Activated naive CD4-positive, alpha-beta T cell treated with anti-CD3 and anti-CD28 coated beads, Interleukin-2, amount 10 ng/mL, durations not matched to agents 7 days and 5 days (primary cell): Measurements from ENCODE around the gene CYREN.
"Not testable (repeated sequence)": the region's sequence is repeated elsewhere in the genome, so short reads cannot be mapped to it uniquely, and the experiment has no call there.

Experiments
- CTCF ChIA-PET: fragments of 350-600 bp; sonication (Branson Sonifier 250); formaldehyde crosslinking; loops from one replicate; lab custom pipeline; 2021; ENCODE audit warnings: antibody characterized with exemption; lab: Charles Lee
- DNase-seq: peaks from one replicate; pipeline ENCODE4 v3.0.0-alpha.2; 2020
- H3K27ac Mint-ChIP-seq: one replicate; pipeline ENCODE4 v1.8.0; 2021; ENCODE audit warnings: mild to moderate bottlenecking, moderate library complexity, mixed read lengths
- H3K27me3 Mint-ChIP-seq: one replicate; pipeline ENCODE4 v1.8.0; 2021; ENCODE audit warnings: mild to moderate bottlenecking, mixed read lengths
- H3K36me3 Mint-ChIP-seq: one replicate; pipeline ENCODE4 v1.8.0; 2021; ENCODE audit warnings: mixed read lengths
- H3K4me1 Mint-ChIP-seq: one replicate; pipeline ENCODE4 v1.8.0; 2021; ENCODE audit warnings: mixed read lengths
- H3K4me3 Mint-ChIP-seq: one replicate; pipeline ENCODE4 v1.8.0; 2021; ENCODE audit warnings: mild to moderate bottlenecking, moderate library complexity, mixed read lengths
- H3K9me3 Mint-ChIP-seq: one replicate; pipeline ENCODE4 v1.8.0; 2021; ENCODE audit warnings: mixed read lengths

The CYREN gene

DNA sequence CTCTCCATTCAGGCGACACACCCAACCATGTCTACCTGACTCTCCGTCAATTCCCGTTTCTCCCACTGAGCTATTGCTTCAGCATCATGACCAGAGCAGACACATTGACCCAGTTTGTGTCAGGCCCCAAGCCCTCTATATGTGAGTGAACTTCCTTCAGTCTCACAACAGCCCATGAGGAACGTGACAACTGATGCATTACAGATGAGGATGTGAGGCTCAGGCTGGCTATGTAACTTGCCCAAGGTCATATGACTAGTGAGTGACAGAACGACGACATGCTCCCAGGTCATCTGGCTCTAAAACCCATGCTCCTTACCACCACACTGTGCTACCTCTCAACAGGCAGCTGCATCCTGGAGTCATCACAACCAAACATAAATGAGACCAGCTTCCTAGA lies 19.0 kb downstream of the CYREN start:
- peaks cover 59% of the 10 kb centered on the region for H3K36me3 Mint-ChIP-seq

GRCh38 chr7:135151132-135151531 lies 19.4 kb downstream of the CYREN start:
- DNase-seq = no peak
- H3K9me3 Mint-ChIP-seq = peaks cover 31% of the 10 kb centered on the region
- H3K27ac Mint-ChIP-seq = peak overlapping the region; percentile 46
- peak overlapping the region; percentile 32 for H3K4me3 Mint-ChIP-seq
- H3K36me3 Mint-ChIP-seq = peaks cover 55% of the 10 kb centered on the region
- peaks cover 61% of the 10 kb centered on the region for H3K4me1 Mint-ChIP-seq
- CTCF ChIA-PET = interaction anchor here (5.8 kb wide), 1 partner anchor 18 kb away, joined by 59 read pairs; the partner anchor contains the start of gene CYREN
- H3K27me3 Mint-ChIP-seq = no peaks in the 10 kb centered on the region

More for the DNA sequence above, 19.0 kb downstream of the CYREN start:
- Mint-ChIP-seq H3K9me3 (peaks cover 34% of the 10 kb centered on the region), H3K4me1 (peaks cover 57% of the 10 kb centered on the region), H3K27ac (peak overlapping the region; percentile 58), H3K27me3 (no peaks in the 10 kb centered on the region), H3K4me3 (peak overlapping the region; percentile 32)
- no peak for DNase-seq
- CTCF ChIA-PET = interaction anchor here (5.8 kb wide), 1 partner anchor 18 kb away, joined by 59 read pairs; the partner anchor contains the start of gene CYREN

- Mint-ChIP-seq H3K4me1 (peaks cover 67% of the 10 kb centered on the region), H3K9me3 (peaks cover 23% of the 10 kb centered on the region), H3K36me3 (peaks cover 47% of the 10 kb centered on the region), H3K27me3 (no peaks in the 10 kb centered on the region), H3K4me3 (peak overlapping the region; percentile 80), H3K27ac (peak overlapping the region; percentile 64)
- DNase-seq = no peak
- CTCF ChIA-PET = interaction anchor here (1.1 to 5.8 kb wide), 2 partner anchors 10 to 19 kb away, joined by 4 to 59 read pairs; partner anchors contain the start of gene CYREN
Observed at GRCh38 chr7:135150072-135150782, 20.3 kb downstream of the CYREN start.

- CTCF ChIA-PET = interaction anchor here (0.7 to 5.8 kb wide), 10 partner anchors 10 to 715 kb away, joined by 3 to 59 read pairs (median 4); partner anchors contain the start of genes AGBL3 and CYREN
- Mint-ChIP-seq H3K27me3 (no peaks in the 10 kb centered on the region), H3K4me3 (peak within 1 kb of the TSS; percentile 80), H3K27ac (peak within 1 kb of the TSS; percentile 96), H3K36me3 (peaks cover 31% of the 10 kb centered on the region), H3K9me3 (peaks cover 4% of the 10 kb centered on the region), H3K4me1 (peaks cover 60% of the 10 kb centered on the region)
- peak; percentile 77 for DNase-seq
Observed at GRCh38 chr7:135147899-135148721, 22.4 kb downstream of the CYREN start, which contains the start of gene TMEM140. TMEM140 (plus strand) TSS chr7:135148072; CDS start chr7:135164442, 16,370 bp downstream.

GRCh38 chr7:135147341-135147898 lies 23.1 kb downstream of the CYREN start:
- peaks cover 24% of the 10 kb centered on the region for H3K36me3 Mint-ChIP-seq
- peaks cover 55% of the 10 kb centered on the region for H3K4me1 Mint-ChIP-seq
- H3K9me3 Mint-ChIP-seq = no peaks in the 10 kb centered on the region
- no peaks in the 10 kb centered on the region for H3K27me3 Mint-ChIP-seq
- DNase-seq = peak; percentile 33
- CTCF ChIA-PET = interaction anchor here (0.7 to 5.8 kb wide), 10 partner anchors 11 to 715 kb away, joined by 3 to 59 read pairs (median 4); partner anchors contain the start of genes AGBL3 and CYREN
- H3K4me3 Mint-ChIP-seq = peak overlapping the region; percentile 80
- H3K27ac Mint-ChIP-seq = peak overlapping the region; percentile 96

DNA sequence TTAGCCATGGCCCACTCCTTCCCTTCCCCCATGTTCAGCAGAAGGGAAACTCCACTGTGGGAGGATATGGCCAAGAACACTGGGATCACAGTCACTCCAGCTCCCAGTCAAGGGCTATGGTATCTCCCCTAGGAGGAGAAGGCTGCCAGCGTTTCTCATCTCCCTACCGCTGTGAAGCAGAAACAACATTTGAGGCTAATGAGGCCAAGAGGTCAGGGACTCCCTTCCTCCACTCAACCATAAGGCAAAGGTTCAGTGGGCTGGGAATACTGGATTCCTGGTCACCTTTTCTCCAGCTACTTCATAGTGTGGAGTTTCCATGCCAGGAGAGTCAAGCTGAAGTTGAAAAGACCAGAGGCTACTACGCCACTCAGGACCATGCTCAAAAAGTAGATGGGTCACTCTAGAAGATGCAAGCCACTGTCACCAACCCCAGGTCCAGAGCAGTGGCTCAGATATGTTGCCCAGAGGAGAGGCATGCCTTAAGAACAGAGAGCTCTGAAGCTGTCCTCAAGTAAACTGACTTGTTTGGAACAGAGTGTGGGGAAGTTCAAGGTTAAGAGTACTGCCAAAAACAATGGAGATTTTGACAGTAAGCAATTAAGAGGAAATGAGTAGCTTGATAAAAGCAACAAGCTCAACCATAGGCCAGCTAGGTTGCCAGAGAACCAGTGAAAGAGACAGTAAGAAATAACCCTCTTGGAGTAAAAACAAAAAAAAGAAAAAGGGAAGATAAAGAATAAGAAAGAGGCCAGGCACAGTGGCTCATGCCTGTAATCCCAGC lies 26.4 kb downstream of the CYREN start:
- no peak overlapping the region for H3K27ac Mint-ChIP-seq
- DNase-seq = no peak

DNA sequence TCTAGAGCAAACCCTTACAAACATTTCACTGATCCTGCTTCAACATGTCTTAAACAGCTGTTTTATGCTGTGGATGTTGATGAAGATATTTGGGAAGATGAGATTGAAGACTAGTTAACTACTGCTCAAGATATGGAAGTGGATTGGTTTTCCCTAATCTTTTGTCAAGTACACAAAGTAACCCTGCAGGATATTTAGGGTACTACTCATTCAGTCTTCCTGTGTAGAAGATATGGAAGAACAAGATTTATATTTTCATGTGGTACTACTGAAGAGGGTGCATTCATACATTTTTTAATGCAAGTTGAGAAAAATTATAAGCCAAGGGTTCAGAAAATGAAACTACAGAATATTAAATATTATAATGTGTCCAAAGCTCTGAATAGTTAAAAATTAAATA lies 40.9 kb downstream of the CYREN start:
- Mint-ChIP-seq H3K4me3 (no peak overlapping the region), H3K36me3 (peaks cover 2% of the 10 kb centered on the region), H3K4me1 (no peaks in the 10 kb centered on the region), H3K27ac (no peak overlapping the region), H3K9me3 (no peaks in the 10 kb centered on the region), H3K27me3 (no peaks in the 10 kb centered on the region)
- CTCF ChIA-PET = no interaction called here
- no peak for DNase-seq

More for the DNA sequence above, 26.4 kb downstream of the CYREN start:
- H3K4me1 Mint-ChIP-seq = peaks cover 26% of the 10 kb centered on the region
- no peaks in the 10 kb centered on the region for H3K27me3 Mint-ChIP-seq
- no peak overlapping the region for H3K4me3 Mint-ChIP-seq
- H3K36me3 Mint-ChIP-seq = peaks cover 3% of the 10 kb centered on the region
- H3K9me3 Mint-ChIP-seq = no peaks in the 10 kb centered on the region
- CTCF ChIA-PET = interaction anchor here (1.8 kb wide), 1 partner anchor 158 kb away, joined by 5 read pairs; the partner anchor contains the start of gene AGBL3

GRCh38 chr7:135128931-135129330 lies 41.6 kb downstream of the CYREN start:
- no peaks in the 10 kb centered on the region for H3K9me3 Mint-ChIP-seq
- peaks cover 2% of the 10 kb centered on the region for H3K36me3 Mint-ChIP-seq
- DNase-seq = no peak
- H3K4me1 Mint-ChIP-seq = no peaks in the 10 kb centered on the region
- no peak overlapping the region for H3K27ac Mint-ChIP-seq
- H3K27me3 Mint-ChIP-seq = no peaks in the 10 kb centered on the region
- CTCF ChIA-PET = no interaction called here
- no peak overlapping the region for H3K4me3 Mint-ChIP-seq

GRCh38 chr7:135124631-135125030 lies 45.9 kb downstream of the CYREN start:
- H3K36me3 Mint-ChIP-seq, H3K27me3 Mint-ChIP-seq, CTCF ChIA-PET, H3K9me3 Mint-ChIP-seq, H3K4me3 Mint-ChIP-seq, H3K4me1 Mint-ChIP-seq, DNase-seq, H3K27ac Mint-ChIP-seq: not testable (repeated sequence)

GRCh38 chr7:135121868-135122267 lies 48.6 kb downstream of the CYREN start:
- no peak for DNase-seq
- Mint-ChIP-seq H3K27me3 (no peaks in the 10 kb centered on the region), H3K4me1 (no peaks in the 10 kb centered on the region), H3K4me3 (no peak overlapping the region), H3K9me3 (peaks cover 9% of the 10 kb centered on the region), H3K36me3 (peaks cover 3% of the 10 kb centered on the region), H3K27ac (no peak overlapping the region)
- CTCF ChIA-PET = no interaction called here

GRCh38 chr7:135117096-135117495 lies 53.4 kb downstream of the CYREN start:
- Mint-ChIP-seq H3K27me3 (no peaks in the 10 kb centered on the region), H3K36me3 (peaks cover 3% of the 10 kb centered on the region), H3K27ac (no peak overlapping the region), H3K9me3 (peaks cover 6% of the 10 kb centered on the region), H3K4me3 (no peak overlapping the region), H3K4me1 (no peaks in the 10 kb centered on the region)
- no peak for DNase-seq
- CTCF ChIA-PET = no interaction called here
